ENCODE measurements around the gene FARP1. TPM values are rescaled to one million over a fixed set of nuclear protein-coding genes. Genes with fewer than 3 reads are reported as not detected.
"Not testable (repeated sequence)": the region's sequence is repeated elsewhere in the genome, so short reads cannot be mapped to it uniquely, and the experiment has no call there.

The FARP1 gene
- total RNA-seq, 2 donors from 2014 or later: 61.4 to 89.2 TPM

DNA sequence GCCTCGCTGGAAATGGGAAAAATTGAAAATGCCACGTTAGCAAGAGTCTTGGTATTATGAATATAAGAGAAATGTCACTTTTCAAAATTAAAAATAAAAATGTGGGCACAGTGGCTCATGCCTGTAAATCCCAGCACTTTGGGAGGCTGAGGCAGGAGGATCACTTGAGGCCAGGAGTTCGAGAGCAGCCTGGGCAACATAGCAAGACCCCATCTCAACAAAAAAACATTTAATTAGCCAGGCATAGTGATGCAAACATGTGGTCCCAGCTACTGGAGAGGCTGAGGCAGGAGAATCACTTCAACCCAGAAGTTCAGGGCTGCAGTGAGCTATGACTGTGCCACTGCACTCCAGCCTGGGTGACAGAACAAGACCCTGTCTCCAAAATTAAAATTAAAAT, 270.4 kb downstream of the FARP1 start:
- intact Hi-C loops (cut with DNase I): loop anchor here in 1 of 2 donors (10.0 kb wide), 1 partner anchor 278 kb away; no protein-coding TSS in a partner anchor

DNA sequence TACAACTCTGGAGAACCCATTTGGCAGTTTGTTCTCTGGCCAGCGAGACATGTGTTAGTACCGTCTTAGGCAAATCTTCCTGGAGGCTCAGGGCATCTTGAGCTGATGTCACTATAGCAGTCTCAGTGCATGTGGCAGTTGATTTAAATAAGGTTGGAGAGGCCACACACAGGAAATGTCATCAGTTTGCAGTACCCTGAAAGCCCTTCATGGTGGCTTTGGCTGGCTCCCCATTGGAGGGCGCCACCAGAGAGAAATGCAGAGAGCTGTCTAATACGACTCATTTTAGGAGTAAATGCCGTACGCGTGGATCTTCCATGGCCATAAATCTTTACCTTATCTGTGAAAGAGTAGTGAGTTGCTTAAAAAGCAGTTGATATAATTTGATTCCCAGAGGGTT, 270.9 kb downstream of the FARP1 start:
- DNase-seq (ENCODE audit: low spot score): no peak
- intact Hi-C loops (cut with DNase I): loop anchor here in 1 of 2 donors (10.0 kb wide), 1 partner anchor 279 kb away; no protein-coding TSS in a partner anchor

More for the DNA sequence above, 270.4 kb downstream of the FARP1 start:
- DNase-seq (ENCODE audit: low spot score): not testable (repeated sequence)

DNA sequence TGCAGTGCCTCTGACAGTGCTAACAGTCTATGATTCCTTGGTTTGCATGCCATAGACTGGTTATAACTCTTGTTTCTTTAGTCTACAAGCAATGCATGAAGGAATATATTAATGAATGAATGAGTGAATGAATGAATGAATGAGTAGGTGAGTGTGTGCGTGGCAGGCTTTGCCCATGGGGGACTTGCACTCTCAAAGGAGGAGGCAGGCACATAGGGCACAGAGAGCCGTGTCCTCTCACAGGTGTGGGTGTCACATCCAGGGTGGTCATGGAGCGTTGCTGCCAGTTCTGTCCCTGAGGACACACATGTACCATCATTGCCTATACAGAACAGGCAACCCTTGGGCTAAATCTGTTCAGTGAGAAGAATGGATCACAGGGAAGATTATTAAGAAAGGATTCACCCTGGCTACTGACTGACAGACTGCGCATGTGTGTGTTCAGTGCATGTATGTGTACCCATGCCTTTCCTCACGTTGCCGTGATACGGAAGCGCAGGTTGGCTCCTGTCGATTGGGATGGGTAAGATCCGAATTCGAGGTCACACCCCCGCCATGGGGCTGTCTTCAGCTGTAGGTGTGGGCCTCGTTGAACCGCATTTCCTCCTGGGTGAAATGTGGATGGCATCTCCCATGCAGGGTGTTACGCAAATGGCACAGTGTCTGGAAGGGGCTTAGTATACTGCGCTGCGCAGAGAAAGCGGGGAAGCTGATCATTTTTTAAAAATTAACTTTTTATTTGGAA, 272.6 kb downstream of the FARP1 start:
- intact Hi-C loops (cut with DNase I): loop anchor here in 1 of 2 donors (10.0 kb wide), 1 partner anchor 281 kb away; no protein-coding TSS in a partner anchor
- DNase-seq (ENCODE audit: low spot score): no peak

DNA sequence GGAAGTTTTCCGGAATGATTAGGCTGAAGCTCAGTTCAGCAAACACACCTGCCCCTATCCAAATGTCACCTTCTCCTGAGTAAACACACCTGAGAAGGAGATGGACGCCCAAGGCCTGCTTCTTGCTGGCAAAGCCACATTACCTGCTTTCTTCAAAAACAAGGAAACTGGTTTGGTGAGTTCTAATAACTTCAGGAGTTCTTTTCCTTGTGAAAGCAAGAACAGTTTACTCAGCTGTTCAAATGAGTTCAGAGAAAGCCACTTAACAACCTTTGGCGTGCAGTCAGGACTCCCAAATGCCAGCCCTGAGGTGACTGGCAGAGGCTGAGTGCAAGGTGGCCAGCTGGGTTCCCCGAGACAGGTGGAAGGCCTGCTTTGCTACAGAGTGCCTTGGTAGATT, 273.5 kb downstream of the FARP1 start:
- DNase-seq (ENCODE audit: low spot score): peak; percentile 42
- intact Hi-C loops (cut with DNase I): loop anchor here in 1 of 2 donors (10.0 kb wide), 1 partner anchor 282 kb away; no protein-coding TSS in a partner anchor

DNA sequence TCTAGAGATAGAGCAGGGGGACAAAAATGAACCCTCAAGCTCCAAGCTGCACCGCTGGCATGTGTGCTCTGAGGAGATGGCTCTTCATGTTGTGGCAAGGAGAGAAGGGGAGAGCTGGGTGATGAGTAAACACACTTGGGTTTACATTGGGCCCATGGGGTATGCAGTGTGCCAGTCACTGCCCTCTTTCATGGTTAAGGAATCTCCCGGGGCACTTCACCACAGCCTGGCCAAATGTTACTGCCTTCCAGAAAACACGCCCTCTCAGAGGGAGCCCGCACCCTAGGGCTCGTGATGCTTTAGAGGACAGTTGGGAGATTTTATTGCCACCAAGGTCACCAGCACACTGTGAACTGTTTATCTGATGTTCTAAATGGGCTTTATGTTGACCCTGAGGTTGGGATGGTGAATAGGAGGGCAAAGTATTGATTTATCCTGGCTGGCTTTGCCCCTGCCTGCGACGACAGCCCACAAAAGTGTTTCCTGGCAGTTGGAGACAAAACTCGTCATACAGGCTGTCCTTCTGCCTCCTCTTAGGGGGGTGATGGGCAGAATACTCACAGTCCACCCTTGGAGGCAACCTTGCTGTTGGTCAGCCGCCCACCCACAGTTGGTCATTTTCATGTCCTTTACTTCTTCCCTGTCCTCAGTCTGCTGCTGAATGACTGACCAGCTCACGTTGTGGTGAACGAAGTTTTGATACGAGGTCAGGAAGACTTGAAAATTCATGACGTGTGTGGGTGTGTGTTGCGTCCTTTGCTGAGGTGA, 277.1 kb downstream of the FARP1 start:
- intact Hi-C loops (cut with DNase I): loop anchor here in 1 of 2 donors (10.0 kb wide), 1 partner anchor 285 kb away; no protein-coding TSS in a partner anchor
- peak; percentile 43 for DNase-seq (ENCODE audit: low spot score)

DNA sequence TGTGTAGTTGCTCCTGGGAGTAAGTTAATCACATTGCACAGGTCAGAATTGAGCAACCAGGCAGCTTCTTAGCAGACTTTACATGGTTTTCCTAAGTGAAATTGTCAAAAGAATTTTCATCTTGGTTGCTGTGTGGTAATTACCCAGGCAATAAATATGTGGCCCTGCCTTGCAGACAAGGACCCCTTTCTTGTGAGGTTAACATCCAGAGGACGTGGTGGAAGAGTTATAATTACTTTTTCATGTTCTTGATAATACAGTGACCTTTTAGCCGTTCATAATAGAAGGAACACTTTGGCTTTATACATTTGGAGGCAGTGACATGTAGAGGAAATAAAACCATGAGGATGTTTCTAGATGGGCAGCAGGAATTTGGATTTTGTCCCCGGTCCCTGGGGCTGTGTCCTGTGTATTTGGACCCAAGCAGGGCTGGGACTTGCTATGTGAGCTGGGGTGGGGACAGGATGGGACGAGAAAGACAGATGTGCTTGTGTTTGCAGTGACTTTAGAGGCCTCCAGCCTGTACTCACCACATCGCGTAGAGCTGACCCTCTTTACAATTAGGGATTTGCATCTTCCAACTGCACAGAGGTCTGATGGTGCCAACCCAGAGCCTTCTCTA, 277.8 kb downstream of the FARP1 start:
- intact Hi-C loops (cut with DNase I): no loop called here
- peak; percentile 43 for DNase-seq (ENCODE audit: low spot score)

DNA sequence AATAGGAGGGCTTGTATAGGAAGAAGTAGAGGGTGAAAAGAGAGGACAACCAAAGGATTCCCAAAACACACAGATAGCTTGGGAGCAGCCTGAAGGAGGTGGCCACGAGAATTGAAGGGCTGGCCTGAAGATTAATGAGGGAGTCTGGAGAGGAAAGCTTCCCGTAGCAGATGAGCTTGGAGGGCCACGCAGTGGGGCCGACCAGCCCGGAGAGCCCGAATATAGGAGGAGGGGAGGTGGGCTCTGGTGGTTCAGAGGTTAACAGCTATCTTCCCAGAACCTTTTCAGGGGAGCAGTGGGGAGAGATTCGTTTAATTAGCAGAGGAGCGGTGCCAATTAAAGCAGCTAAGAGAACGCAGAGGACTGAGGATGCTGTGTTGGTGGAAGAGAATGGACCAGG, 279.2 kb downstream of the FARP1 start:
- intact Hi-C loops (cut with DNase I): no loop called here
- peak; percentile 36 for DNase-seq (ENCODE audit: low spot score)

DNA sequence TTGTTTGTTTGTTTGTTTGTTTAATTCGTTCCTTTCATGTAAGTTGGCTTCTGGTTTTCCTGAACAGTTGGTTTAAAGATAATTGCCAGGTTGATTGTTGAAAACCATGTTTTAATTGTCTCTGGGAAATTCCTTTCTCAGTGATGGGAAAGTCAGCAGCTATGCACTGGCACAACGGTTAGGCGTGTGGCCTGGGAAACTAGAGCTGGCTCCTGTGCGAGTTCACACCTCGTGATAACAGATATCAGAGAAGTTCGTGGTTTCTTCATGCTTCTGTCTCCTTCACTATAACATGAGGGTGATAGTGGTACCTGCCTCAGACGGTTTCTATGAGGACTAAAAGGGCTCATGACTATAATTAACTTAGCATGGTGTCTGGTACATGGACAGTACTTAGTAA, 280.5 kb downstream of the FARP1 start:
- intact Hi-C loops (cut with DNase I): no loop called here

DNA sequence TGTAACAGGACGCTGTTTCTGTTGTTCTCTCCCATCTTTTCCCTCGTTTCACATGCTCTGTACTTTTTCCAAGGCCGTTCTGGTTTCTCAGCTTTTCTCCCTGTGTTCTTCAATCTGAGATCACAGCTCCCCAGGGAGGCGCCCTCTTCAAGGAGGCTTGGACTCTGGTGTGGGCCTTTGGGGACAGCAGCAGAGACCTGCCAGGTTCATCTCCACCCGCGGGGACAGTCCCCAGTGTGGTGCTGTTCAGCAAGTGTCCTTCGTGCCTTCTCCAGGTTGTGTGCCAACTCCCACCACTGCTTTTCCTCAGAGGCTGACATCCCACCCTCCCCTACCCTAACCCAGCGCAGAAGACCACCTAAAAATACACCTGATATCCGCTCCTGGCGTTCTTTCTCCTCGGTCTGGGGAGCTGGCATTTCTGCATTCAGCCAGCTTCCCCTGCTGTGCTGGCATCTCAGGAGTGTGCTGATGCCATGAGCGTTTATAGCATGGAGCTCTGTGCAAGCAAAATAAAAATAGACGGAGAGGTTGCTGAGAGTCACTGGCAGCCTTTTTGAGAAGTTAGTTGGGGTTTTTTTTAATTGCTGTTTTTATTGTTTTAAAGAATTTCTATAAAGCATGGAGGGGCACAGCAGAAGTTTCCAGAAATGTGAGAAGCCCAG, 284.6 kb downstream of the FARP1 start:
- intact Hi-C loops (cut with DNase I): no loop called here
- DNase-seq (ENCODE audit: low spot score): peak; percentile 76

More for the DNA sequence above, 280.5 kb downstream of the FARP1 start:
- DNase-seq (ENCODE audit: low spot score): peak; percentile 46

DNA sequence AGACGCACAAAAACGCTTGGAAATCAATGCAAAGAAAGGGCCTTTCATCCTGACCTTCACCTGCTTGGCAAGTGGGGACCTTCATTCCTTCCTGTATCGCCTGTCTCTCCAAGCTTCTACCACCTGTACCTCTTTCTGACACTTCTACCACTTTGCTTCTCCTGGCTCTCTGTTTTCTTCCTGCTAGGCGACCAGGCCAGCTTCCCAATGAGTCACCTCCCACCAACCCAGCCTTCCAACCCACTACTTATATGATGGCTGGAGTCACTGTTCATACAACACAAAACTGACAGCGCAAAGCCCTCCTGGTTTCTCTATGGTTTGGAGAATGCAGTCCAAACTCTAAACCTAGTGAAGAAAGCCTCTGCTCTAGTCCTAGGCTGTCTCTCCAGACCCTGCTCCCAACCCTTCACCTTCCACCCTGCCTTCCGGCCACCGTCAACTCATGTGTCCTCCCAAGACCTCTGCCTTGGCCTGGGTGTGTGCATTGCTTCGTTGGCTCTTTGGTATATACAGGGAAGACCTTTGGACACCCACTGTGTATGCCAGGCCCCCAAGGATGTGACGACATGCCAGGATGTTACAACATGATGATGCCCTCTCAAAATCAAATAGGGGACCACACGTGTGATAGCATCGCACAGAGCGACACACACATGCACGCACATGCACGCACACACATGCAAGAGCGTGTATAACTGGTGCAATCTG, 285.5 kb downstream of the FARP1 start:
- peak; percentile 61 for DNase-seq (ENCODE audit: low spot score)
- intact Hi-C loops (cut with DNase I): no loop called here

DNA sequence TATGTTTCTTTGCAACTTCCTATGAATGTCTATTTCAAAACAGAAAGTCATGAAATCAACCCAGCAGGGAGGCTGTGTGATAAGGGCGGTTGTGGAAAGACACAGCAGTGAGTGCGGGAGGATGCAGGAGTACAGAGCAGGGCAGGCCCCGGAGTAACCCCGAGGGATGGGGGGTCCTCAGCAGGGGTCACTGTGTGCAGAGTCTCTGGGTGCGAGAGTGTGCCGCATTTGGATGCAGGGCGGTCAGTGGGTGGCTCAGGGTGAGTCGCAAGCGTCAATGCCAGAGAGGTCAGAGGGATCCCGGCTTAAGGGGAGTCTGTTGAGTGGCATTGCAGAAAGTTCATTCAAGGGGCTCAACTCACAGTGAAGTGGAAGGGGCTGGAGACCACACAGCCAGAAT, 286.2 kb downstream of the FARP1 start:
- intact Hi-C loops (cut with DNase I): no loop called here
- DNase-seq (ENCODE audit: low spot score): peak; percentile 59

DNA sequence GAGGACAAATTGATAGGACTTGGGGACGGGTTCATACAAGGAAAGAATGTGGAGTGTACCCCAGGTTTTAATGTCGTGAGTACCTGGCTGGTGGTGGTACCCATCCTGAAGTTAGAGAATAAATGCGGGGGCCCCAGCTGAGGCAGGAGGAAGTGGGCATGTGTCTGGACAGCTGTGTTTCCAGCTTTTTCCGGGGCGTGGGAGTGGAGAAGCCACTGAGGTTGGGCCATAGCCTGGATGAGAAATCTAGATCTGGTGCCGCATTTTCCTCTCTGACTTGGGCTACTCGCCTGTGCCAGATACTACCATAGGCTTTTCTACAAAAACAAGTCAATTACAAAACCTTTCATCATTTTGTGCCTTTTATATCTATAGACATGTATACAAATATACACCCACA, 286.6 kb downstream of the FARP1 start:
- intact Hi-C loops (cut with DNase I): no loop called here
- DNase-seq (ENCODE audit: low spot score): peak; percentile 35

DNA sequence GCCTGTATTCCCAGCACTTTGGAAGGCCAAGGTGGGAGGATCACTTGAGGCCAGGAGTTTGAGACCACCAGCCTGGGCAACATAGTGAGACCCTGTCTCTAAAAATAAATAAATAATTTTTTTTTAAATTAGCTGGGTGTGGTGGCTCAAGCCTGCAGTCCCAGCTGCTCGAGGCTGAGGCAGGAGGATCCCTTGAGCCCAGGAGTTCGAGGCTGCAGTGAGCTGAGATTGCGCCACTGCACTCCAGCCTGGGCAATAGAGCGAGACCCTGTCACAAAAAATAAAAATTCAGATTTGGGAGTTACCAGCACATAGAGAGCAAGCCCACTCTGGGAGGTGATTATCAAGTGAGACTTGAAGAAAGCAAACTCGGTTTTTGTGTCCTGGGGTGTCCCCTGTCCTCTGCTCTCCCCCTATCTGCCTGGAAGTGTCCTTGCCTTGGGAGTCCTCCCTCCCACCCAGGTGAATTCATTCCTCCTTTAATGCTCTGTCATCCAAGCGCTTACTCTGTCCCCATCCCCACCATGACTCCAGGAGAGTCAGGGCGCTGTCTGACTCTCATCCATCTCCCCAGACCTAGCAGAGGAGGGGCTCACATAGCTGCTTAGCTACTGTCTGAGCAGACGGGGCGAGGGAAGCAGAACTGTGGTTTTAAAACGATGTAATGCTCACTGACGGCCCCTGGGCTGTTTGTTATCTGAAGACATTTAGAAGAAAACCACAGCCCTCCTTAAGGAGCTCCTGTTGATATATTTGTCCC, 287.3 kb downstream of the FARP1 start:
- intact Hi-C loops (cut with DNase I): no loop called here
- DNase-seq (ENCODE audit: low spot score): peak; percentile 19

DNA sequence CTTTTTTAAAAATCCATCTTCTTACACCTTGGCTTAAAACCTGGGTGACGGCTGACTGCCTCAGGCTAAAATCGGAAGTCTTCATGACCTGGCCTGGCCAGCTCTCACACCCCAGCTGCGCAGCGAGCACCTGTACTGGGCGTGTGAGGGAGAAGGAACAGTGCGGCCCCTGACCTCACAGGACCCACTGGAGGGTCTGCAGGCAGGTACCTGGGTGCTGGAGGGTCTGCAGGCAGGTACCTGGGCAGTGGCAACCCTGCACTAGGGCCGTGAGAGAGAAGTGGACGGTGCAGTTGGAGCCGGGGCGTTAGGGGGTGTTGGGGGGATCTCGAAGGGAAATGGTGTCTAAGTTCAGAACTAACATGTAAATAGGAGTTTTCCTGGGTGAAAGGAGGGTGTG, 289.7 kb downstream of the FARP1 start:
- intact Hi-C loops (cut with DNase I): no loop called here
- peak; percentile 71 for DNase-seq (ENCODE audit: low spot score)

DNA sequence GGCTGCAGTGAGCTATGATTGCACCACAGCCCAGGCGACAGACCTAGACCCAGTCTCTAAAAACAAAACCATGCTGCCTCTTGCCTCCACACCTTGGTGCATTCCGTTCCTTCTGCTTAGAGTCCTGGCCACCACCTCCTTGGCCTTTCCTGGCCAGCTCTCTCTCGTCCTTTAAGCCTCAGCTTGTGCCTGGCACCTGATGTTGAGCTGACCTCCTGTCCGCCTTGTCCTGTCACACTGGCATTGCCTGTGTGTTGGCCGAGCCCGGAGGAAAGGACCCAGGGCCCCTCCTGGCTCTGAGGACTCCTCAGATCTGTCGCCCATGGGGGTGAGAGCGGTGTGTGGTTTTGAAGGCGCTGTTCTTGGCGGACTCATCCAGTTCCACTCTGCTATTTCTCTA, 290.8 kb downstream of the FARP1 start:
- DNase-seq (ENCODE audit: low spot score): peak; percentile 43
- intact Hi-C loops (cut with DNase I): no loop called here

DNA sequence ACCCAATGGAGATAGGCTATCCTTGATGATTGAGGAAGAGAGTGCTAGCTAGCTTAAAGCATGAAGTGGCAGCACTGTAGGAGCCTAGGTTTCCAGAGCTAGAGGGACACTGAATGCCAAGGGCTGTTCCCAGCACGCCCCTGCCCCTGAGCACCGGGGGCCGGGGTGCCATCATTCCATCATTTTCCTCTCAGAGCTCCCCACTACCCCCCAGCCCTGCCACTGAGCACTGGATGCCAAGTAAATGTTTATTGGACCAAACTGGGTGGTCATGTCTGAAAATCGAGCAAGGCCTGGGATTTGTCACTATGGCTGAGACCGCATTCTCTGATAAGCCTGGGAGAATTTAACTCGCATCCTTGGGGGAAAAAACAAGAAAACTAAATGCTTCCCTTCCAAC, 291.2 kb downstream of the FARP1 start:
- DNase-seq (ENCODE audit: low spot score): peak; percentile 58
- intact Hi-C loops (cut with DNase I): no loop called here

DNA sequence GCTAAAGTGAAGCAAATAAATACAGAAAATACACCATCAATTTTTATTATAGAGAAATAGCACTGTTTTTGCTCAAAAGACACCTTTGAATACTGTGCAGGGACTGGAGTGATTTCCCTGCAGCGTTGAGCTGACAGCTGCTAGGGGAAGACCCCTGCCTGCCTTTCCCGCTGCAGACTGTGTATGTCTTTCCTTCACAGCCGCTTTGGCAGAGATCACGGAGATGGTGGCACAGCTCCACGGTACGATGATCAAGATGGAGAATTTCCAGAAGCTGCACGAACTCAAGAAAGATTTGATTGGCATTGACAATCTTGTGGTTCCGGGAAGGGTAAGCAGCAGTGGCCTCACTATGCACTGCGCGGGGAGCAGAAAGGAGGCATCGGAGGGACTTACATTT, 292.5 kb downstream of the FARP1 start:
- peak; percentile 13 for DNase-seq (ENCODE audit: low spot score)
- intact Hi-C loops (cut with DNase I): no loop called here
